NCI-H2227 treated with DMSO at 0.1 percent for 48 hours (cell line): ENCODE data around the gene ARL6IP4.

Source experiments
- DNase-seq: peaks from one replicate; lab custom pipeline; 2025; lab: John Stamatoyannopoulos, UW

Gene ARL6IP4

DNA sequence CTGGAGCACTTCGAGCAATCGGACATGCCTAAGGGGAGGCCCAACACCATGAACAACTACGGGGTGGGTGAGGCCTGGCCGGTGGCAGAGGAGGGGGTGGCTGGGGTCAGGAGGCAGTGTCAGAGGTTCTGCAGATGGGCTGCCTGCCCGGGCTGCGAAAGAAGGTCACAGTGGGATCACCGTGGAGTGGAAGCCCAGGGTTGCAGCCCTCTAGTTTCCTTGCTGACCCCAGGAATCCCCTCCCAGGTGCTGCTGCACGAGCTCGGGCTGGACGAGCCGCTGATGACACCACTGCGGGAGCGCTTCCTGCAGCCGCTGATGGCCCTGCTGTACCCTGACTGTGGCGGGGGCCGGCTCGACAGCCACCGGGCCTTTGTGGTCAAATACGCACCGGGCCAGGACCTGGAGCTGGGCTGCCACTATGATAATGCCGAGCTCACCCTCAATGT is 1.9 kb upstream of the ARL6IP4 start:
- DNase-seq, result no peak

DNA sequence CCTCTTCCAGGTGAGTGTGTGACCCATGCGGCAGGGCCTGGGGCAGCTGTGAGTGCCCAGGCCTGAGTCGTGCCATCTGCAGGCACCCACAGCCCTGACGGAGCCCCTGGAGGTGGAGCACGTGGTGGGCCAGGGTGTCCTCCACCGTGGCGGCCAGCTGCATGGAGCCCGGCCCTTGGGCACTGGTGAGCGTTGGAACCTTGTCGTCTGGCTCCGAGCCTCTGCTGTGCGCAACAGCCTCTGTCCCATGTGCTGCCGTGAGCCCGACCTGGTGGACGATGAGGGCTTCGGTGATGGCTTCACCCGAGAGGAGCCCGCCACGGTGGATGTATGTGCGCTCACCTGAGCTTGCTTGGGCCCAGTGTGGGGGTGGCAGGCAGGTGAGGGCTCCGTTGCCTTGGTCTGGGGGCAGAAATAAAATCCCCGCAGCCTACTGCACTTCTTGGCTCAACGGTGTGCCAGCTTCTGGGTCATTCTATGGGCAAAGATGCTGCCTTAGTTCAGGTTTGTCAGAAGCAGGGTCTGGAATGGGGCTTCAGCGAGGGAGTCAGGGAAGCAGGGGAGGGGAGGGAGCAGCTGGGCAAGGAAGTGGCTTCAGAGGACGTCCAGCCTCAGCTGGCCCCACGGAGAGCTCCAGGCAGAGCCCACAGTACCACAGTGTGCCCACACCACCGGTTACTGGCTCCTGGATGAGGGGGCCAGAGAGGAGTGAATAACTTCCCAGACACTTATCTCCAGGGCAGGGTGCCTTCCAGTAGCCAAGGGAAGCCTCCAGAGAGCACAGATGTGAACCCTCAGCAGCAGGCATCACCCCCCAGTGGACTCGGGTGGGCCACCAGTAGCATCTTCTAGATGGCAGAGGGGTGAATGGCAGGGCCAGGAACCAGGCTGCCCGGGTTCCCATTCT is 1.2 kb upstream of the ARL6IP4 start:
- no peak for DNase-seq

DNA sequence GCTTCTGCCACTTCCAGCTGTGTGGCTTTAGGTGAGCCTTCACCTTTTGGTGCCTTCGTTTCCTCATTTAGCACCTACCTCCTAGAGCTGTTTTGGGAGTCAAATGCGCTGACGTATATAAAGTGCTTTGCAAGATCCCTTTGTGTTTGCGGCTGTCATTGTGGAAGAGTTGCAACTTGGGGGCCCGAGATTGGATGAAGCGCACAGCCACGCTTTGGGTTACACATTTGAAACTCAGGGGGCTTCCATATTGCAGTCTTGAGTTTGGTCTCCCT is 636 bp upstream of the ARL6IP4 start:
- DNase-seq, result no peak

DNA sequence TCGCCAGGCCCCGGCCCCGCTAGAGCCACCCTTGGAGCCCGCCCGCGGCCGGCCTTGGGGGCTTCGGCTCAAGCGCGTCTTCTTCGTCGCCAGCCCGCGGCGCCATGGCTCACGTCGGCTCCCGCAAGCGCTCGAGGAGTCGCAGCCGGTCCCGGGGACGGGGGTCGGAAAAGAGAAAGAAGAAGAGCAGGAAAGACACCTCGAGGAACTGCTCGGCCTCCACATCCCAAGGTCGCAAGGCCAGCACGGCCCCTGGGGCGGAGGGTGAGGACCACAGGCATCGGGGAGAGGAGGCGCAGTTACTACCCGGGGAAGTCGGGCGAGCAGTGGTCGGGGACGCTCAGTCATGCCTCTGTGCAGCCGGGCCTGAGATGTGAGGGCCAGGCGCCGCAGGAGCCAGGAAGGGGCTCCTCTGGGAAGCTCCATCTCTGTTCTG is 573 bp downstream of the ARL6IP4 start:
- DNase-seq, result peak; percentile 47

DNA sequence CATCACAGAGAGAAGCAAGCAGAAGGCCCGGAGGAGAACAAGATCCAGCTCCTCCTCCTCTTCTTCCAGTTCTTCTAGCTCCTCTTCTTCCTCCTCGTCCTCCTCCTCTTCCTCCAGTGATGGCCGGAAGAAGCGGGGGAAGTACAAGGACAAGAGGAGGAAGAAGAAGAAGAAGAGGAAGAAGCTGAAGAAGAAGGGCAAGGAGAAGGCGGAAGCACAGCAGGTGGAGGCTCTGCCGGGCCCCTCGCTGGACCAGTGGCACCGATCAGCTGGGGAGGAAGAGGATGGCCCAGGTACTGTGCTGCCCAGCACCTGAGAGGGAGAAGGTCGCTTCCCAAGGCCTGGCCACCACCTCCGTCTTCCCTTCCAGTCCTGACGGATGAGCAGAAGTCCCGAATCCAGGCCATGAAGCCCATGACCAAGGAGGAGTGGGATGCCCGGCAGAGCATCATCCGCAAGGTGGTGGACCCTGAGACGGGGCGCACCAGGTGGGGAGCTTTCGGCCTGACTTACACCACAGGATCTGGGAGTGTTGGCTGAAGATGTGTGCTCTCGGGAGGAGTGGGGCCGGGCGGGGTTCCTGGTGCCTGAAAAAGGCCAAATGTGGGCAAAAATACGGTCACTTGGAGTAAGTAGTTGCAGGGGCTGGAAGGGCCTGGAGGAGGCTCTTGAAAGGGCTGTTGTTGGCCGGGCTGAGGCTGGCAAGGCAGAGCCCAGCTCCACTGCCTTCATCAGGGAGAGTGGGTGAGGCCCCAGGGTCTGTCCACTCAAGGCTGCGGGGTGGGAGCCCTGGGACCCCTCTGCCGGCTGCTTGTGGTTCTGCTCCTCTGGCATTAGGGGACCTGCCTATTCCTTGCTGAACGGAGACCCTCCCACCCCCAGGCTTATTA is 1.4 kb downstream of the ARL6IP4 start:
- no peak for DNase-seq

DNA sequence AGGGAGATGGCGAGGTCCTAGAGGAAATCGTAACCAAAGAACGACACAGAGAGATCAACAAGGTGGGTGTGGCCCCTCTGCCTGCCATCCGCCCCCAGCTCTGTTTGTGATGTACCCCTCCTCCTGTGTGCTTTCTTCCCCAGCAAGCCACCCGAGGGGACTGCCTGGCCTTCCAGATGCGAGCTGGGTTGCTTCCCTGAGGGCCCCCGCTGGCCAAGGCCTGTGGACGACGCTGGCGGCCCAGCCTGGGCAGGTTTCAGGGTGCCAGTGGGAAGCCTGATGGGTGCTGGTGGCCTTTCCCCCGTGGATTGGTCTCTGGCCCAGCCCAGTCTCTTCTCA is 2.0 kb downstream of the ARL6IP4 start:
- DNase-seq, result no peak

DNA sequence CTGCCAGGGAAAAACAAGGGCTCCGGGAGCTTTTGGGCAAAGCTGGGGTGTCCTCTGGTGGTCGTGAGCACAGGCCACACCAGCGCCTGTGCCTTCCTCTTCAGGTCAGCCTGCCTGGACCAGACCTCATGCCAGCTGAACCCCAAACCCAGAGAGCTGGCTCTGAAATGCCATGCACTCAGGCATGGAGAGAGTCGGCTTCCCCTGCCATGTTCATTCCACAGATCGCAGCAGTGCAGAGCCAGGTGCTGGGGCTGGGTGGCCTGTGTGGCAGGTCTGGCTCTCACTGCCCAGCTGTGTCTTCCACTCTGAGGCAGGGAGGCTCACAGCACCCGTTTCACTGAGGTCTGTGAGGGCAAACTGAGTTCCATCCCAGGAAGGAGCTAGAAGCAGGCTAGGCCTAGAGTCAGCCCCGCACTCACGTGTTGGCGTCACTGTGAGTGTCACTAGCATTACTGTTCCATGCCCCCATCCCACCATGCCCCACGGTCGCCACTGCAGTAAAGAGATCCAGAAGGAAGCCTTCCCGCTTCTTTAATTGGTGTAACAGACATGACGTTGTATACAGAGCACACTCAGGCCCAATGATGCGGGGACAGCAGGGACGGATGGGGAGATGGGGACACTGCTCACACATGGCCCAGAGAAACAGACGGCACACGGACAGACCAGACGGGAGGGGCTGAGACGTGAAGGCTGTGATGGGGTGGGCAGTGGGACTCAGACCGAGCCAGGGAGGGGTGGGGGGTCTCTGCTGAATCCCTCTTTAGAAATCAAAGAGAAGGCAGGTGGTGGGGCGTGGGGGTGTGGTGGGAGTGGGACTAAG is 2.7 kb downstream of the ARL6IP4 start:
- DNase-seq, result no peak

DNA sequence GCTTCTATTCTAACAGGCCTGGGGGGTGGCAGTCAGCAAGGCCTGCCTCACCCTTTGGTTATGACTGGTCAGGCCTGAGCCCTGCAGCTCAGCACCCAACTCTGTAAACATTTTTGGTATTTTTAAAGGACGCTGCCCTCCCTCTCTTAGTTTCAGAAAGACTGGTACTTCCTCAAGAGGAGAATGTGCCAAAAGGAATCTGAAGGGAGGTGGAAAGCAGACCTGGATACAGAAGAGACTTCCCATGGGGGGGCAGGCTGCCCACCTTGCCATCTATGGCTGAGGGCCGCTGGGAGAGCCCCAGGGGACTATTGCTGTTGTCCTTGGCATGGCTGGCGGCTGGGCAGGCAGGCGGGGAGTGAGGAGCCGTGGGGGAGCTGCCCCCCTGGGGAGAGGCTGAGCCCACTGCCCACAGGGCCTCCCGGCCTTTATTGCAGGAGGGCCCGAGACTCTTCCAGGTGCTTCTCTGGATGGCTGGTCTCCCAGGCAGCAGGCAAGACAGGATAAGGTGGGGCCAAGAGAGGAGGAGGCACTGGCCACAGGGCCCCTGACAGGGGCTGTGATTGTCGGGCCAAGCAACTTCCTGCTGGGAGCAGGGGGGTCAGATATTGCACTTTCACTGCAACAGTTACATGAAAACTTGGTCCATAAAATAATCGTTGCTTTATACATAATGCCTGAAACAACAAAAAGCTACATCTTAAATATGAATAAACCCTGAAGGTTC is 3.5 kb downstream of the ARL6IP4 start:
- no peak for DNase-seq

DNA sequence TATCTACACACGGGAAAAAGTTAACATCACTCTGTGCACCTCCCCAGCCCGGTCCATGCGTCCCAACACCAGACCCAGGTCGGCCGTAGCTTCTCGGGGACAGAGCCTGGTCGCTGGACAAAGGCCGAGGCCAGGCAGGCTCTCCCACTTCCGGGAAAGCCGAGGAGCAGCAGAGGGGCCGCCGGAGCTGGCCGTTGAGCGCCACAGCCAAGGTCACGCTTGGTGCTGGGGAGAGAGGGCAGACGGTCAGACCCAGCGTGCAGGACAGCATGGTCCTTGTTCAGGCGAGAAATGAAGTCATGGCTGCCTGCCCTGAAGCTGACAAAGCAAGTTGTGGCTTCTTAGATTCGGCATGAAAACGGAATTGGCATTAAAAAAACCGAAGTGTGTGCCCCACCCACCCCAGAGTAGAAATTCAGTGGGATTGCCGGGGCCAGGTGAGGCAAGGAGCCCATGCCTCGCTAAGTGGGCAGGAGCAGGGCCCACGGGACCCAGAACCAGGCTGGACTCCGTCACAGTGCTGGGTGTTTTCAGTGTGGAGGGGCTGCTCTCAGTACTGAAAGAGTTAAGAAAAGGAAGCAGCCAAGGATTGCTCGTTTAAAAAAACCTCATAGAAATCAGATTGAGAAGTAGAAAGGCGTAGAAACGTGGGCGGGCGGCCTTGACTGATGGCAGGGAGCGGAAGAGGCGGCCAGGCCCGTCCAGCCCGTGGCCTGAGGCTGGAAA is 4.3 kb downstream of the ARL6IP4 start:
- no peak for DNase-seq

DNA sequence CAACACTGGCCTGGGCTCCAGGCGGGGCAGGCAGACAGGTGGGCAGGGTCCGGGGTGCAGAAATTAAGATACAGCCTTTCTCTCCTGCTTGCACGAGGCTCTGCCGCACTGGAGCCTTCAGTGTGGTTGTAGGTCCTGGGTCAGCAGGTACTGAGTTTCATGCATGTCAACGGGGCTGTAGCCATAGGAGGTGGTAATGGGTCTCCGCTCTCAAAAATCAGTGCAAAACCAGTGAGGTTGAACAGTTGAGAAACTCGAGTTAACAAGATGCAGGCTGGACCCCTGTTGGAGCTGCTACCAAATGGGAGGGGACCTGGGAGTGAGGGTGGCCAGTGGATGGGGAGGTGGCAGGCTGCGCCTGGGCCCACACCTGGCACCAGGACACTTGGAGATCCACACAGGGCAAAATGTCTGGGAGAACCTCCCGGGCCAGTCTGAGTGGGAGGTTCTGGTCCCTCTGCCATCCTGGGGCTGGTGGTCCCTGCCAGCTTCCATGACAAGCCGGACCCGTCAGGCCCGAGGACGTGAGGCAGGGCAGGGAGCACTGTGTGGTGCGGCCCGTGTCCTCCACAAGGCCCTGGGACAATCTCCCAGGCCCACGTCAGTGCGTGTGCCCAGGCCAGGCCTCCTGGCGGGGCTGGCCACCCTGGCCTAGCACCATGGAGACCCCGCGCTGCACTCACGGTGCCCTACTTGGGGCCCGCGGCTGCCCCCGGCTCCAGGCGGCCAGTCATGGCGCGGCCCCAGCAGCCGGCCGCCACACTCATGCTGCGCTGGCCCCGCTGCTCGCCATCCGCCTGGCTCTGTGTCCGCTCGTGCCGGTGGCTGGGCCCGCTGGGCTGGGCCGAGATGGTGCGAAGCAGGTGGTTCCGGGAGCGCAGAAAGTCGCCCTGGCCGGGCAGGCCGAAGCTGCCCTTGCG is 5.1 kb downstream of the ARL6IP4 start:
- DNase-seq, result no peak

DNA sequence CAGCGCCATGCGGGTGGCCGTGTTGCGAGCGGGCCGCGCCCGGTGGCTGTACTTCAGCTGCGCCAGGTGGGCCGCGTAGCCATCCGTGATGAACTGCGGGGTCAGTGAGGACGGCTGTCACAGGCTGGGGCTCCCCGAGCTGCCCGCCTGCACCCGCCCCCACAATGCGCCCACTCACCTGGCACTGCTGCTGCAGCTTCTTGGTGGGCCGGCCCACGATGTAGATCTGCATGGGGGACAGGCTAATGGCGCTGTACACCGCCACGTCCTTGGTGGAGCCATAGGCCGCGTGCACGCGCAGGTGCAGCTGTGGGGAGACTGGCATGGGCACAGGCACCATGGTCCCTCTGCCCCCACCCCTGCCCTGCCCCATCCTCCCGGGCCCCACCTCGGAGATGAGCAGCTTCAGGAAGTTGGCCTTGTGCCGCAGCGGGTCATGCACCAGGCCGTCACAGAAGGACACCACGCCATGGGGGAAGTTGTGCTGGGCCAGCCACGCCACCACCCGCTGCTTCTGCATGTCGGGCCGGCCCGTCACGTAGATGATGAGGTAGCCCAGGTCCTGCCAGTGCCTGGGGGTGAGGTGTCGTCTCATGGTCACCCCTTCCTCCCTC is 5.9 kb downstream of the ARL6IP4 start:
- DNase-seq, result no peak

DNA sequence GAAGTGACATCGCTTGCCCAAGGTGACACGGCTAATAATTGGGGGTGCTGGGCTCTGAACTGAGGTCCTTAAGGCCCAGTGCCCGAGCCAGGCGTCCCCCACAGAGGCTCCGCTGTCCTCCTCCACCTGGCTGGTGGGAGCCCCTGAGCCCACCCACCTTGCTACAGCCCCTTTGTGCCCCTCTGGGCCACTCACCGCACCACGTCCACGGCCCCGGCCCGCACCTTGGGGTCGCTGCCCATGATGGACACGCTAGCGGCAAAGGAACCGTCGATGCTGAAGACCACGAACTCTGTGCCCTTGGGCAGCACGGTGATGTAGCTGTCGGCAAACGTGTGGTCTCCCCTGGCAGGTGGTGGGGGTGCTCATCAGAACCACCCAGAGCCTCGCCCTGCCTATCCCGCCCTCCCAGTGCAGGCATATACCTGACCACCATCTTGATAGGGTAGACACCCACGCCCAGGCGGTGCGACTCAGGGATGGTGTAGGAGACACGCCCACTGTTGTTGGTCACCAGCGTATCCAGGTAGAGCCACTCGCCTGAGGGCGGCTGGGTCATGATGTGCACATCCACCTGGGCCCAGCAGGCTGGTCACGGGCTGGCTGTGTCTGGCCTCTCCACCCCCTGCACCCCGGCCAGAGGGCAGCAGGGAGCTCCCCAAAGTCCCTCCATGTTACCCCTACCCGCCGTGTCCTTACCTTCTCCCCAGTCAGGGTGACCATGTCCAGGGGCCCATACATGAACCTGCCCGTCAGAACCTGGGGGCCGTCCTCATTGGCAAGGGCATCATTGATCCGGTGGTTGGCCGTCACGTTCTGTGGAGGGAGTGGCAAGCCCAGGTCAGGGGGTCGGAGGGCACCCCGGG is 6.8 kb downstream of the ARL6IP4 start:
- no peak for DNase-seq

DNA sequence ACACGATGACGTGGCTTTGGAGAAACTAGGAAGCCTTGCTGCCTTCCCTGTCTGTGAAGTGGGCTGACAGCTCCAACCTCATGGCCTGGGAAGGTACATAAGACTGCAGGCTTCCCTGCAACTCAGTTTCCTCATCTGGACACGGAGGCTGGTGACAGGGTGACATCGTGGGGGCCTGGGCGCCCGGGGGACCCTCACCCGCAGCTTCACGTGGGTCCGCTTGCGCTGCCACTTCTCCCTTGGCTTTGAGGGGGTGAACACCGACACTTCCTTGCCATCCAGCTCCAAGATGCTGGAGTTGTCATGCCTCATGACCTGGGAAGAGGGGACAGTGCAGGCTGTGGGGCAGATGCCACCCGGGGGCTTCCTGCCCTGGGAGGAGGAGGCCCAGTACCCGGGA is 7.6 kb downstream of the ARL6IP4 start:
- no peak for DNase-seq

DNA sequence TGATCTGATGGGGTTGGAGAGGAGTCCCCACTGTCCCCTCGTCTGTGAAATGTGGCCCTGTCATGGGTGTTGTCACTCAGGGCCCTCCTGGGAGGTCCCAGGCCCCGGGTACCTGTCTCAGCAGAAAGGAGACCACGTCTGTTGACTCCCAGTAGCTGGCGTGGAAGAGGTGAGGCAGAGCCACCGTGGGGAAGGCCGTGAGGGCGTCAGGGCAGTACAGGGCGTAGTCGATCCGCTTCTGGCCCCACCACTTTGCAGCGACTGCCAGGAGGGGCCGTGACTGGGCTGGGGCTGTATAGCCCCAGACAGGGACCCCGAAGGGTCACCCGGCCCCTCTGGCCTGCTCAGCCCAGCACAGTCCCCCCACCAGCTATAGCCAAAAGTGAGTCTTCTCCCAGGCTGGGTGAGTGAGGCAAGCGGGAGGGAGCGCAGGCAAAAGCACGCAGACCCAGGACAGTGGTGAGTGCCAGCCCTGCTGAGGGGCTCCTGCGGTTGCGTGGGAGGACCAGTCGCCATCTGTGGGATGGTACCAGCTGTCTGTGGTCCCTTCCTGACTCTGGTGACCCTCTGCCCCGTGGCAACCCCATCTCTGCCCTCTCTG is 8.2 kb downstream of the ARL6IP4 start:
- DNase-seq, result no peak

DNA sequence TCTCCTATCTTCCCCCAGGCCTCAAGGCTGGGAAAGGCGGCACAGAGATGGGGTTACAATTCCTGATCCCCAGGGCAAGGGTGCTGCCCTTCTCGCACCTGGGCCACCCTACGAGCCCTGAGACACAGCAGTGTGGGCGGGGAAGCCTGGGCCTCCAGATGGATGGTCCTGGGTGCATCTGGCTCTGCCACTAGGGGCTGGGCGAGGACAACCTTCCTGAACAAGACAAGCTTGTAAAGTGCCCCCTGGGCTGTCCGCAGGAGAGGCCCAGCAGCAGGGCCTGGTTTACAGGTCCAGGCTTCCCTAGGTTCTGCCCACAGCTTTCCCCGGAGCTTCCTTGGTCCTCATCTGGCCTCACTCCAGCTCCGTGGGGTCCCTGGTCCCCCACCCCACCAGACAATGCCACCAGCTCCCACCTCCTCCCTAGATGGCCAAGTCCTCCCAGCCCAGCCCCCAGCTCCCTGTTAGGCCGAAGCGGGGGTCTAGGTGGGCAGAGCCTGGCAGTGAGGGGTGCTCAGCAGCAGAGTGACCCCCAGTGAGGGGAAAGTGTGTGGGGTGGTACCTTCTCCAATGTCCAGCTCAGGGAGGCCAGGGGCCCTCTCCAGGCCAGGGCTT is 8.9 kb downstream of the ARL6IP4 start:
- no peak for DNase-seq

DNA sequence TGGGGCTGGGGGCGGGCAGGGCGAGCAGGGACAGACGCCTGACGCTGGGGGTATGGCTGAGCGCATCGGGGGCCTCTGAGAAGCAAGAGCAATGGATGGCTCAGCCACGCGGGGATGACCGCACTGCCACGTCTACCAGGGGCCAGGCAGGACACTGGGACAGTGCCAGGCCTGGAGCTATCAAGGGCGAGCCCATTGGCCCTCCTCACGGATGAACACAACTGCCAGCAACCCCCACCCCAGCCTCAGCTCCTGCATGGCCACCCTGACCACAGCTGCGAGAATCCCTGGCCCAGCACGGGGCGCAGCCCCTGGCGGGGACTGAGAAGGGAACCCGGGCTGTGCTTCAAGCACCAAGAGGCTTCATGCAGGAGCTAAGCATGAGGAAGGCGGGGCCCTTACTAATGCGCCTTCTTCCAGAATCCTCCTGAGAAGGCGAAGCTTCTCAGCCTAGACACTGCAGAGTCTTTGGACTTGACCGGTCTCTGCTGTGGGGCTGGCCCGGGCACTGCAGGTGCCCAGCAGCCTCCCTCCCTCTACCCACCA is 9.5 kb downstream of the ARL6IP4 start:
- no peak for DNase-seq

DNA sequence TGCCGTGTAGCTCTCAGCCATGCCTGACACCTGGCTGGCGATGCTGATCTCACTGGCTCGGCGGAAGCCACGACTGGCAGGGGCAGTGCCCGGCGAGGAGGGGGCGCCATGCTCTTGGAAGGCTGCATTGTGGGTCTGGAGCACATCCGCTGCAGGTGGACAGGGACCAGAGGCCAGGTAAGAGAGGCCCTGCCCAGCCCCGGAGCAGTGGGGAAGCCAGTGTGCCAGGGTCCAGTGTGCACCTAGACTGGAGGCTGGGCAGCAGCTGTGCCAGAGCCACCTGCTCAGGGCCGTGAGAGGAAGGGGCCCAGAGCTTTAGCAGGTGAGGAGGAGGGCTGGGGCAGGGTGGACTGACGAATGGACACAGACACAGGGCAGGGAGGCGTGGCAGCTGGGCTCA is 10.1 kb downstream of the ARL6IP4 start:
- no peak for DNase-seq
